ENCODE data around the gene TRAF1.

DNA sequence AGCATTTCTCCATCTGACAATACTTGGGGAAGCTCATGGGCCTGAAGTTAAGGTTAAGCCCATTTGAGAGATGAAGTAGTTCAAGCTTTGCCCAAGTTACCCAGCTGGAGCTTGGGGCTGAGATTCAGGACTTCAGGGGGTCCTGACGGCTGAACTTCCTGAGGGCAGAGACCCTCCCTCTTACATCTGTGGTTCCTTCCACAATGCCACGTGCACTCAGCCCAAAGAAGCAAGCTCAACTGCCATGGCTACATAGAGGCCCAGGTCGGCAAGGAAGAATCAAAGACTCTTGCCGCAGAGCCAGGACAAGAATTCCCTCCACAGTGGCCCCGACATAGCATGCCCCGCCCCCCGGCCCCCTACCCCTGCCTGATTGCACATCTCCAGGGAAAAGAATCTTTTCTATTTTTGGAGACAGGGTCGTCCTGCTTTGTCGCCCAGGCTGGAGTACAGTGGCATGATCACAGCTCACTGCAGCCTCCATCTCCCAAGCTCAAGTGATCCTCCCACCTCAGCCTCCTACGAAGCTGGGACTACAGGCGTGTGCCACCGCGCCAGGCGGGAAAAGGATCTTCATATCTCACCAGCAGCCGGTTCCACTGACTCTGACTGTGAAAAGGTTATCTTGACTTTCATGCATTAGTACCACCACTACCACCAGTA lies 58.8 kb downstream of the TRAF1 start:
- TF ChIP-seq ZNF263 (CRISPR knock-in tag; IDR thresholded peaks at IDR 0.05) (no peak), FOXA1 (IDR thresholded peaks at IDR 0.05) (no peak), FOXA1 (CRISPR knock-in tag; IDR thresholded peaks at IDR 0.05) (no peak)

Data from HepG2 (cell line).